Ramos (cell line): ENCODE measurements around the gene APP.
"Not testable (repeated sequence)": the region's sequence is repeated elsewhere in the genome, so short reads cannot be mapped to it uniquely, and the experiment has no call there.

Experiments
- in situ Hi-C: fragments of 300-500 bp; cut with MboI; formaldehyde crosslinking; loops from one replicate; pipeline ENCODE4 v1.14.3; 2022; ENCODE audit warnings: low sequenced_read_pairs; ENCODE audit not compliant: unreplicated experiment

APP gene

DNA sequence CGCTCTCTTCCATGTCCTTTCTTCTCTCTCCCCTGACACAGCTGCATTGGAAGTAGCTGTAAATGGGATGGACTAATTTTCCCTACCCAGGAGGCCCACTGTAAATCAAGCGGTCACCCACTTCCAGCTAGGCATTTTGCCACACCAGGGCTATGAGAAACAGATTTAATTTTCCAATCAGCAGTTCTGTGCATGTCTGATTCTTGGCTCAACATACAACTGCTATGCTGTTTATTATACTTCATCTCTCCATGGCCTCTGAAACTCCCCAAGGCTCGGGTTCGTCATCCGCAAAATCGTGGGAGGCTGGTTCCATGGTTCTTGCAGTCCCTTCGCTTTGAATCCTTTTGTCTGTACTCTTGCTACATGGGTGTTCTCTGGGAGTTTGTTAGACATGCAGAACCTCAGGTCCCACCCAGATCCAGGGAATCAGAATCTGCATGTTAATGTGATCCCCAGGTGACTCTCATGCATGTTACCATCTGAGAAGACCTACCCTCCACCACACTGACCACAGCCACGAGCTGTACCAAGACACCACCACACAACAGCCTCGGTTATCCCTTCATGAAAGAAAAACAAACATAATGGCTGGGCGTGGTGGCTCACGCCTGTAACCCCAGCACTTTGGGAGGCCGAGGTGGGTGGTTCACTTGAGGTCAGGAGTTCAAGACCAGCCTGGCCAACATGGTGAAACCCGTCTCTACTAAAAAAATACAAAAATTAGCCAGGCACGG, 245.3 kb downstream of the APP start:
- in situ Hi-C loops: no loop called here

DNA sequence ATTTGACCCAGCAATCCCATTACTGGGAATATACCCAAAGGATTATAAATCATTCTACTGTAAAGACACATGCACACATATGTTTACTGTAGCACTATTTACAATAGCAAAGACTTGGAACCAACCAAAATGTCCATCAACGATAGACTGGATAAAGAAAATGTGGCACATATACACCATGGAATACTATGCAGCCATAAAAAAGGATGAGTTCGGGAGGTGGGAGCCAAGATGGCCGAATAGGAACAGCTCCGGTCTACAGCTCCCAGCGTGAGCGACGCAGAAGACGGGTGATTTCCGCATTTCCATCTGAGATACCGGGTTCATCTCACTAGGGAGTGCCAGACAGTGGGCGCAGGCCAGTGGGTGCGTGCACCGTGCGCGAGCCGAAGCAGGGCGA, 252.4 kb downstream of the APP start:
- in situ Hi-C loops: not testable (repeated sequence)

DNA sequence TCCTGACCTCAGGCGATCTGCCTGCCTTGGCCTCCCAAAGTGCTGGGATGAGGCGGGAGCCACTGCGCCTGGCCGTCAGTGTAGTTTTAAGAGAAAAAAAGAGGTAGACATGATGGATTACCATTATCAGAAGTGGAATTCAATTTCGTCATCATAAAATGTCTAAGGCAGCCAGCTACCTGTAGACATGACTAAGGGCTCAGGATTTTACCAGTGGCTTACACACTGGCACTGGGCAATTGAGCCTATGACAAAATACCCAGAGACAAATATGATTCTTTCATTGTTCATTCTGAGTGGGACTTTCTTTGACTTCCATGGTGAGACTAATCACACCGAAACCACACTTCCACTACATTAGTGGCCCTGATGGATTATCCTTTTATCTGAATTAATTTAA, 254.3 kb downstream of the APP start:
- in situ Hi-C loops: no loop called here

DNA sequence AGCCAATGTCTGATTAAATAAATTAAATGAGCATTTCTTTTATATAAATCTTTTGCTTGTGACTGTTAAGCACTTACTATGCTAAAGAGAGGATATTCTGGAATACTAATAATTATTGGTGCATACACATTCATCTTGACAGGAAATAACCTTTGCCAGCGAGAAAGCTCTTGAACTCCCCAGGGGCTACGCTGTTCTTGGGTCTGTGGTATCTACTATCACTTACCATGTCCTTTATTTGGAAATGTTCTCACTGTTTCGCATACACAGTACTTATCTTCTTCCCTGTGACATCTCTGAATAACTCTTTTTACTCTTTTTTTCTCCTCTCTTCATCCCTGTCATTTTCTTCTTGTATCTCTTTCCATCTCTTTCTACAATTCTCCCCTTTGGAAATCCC, 257.1 kb downstream of the APP start:
- in situ Hi-C loops: no loop called here

DNA sequence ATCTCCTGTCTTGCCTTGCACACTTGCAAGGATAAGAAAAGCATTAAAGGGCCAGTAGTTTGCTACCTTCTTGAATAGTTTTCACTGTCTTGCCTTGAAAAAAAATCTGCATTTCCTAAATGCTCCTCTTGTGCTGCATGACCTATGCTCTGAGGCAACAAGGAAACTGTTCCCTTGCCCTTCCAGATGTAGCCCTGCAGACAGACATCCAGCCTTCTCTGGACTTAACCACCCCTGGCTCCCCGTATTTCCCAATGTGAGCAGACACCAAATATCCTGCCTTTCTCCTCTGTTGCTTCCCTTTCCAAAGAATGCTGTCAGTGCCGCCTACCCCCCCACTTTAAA, 258.2 kb downstream of the APP start:
- in situ Hi-C loops: no loop called here

DNA sequence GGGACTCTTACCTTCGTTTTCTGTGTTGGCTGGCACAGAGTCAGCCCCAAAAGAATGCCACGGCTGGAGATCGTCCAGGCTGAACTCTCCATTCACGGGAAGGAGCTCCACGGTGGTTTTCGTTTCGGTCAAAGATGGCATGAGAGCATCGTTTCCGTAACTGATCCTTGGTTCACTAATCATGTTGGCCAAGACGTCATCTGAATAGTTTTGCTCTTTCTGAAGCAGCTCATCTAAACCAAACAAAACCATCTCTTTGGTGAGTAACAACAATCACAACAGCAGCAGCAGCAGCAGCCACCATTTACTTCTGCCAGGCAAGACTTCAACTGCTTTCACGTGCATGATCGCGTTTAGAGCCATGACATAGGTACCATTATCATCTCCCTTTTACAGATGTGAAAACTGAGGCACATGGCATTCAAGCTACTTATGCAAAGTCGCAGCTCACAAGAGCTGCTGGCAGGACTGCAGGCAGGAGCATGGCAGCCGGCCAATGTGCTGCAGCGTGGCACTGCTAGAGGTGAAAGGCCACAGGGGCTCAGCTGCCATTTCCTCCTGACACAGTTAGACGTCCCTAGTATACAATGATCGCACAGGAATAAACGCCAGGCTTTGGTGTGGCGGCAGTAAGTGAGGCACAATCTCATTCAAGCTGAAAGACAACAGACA, 258.7 kb downstream of the APP start:
- in situ Hi-C loops: no loop called here

DNA sequence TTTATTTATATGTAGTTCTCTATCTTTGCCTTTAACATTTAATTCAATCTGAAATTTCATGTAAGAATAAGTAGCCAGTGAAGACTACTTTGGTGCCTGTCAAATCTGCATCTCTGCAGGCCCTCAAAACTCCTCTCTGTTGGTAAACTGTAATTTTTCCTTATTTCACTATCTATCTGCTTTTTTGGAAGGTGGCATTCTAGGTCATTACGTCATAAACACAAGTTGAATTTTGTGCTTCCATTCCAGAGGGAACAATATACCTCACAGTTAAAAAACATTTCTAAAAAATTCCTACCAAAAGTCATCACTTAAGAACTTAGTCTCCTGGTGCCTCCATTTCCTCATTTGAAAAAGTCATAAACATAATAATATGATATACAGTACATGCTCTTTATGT, 259.8 kb downstream of the APP start:
- in situ Hi-C loops: no loop called here

DNA sequence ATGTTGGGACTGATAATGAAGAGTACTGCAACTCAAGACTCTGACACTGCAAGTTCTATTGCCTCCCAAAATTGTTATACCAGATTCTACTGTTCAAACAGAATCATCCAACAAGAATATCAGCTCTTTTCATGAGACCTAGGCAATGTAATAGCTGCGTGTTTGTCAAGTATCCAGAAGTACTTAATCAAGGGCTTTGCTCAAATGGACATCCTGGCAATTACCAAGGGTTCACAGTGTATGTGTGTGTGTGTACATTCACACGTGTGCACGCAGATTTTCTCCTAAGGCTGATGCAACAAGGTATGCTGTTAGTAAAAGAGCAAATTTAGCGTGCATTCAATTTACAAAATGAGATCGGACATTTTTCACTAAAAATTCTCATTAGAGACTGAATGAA, 261.2 kb downstream of the APP start:
- in situ Hi-C loops: no loop called here

DNA sequence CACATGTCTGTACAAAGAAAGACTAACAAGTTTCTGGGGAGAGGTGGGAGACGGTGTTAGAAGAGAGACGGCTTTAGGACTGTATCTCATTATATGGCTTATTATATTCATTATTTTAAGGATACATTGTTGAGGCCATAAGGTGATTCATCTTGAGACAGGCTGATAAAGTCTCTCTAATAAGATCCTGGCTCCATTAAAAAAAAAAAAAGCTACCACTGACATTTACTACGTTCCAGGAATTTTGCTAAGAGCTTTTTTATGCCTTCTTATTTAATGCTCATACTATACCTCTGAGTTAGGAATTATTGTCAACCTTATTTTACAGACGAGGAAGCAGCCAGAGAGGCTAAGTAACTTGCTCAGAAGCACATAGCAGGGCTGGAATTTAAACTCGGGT, 262.1 kb downstream of the APP start:
- in situ Hi-C loops: no loop called here

DNA sequence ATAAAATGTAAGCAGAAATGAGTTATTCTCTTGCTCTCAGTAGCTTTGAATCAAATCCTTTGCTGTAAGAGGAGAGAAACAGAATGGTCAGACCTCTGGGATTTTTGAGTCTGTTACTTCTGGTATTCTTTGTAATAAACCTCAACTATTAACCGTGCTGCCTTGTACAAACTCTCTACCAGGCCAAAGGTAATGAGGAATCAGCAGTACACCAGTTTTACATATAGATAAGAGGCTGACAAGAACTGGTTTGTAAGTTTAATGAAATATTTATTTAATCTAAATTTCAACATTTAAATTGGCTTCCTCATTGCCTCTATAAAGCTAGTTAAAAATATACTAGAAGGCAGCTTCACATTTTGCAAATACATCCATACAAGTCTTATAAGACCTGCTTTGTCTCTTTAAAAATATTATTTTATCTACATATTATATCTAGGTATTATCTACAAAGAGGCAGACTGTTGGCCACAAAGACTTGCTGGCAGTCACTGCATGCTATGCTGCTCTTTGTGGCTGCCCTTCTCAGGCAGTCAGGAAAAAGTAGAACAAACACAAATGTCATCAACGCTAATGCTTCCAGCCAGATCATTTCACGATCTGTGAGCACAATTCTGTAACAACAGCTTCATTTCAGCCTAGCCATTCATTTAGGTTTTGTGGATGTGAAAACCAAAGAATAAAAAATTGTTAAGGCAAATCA, 262.8 kb downstream of the APP start:
- in situ Hi-C loops: no loop called here

DNA sequence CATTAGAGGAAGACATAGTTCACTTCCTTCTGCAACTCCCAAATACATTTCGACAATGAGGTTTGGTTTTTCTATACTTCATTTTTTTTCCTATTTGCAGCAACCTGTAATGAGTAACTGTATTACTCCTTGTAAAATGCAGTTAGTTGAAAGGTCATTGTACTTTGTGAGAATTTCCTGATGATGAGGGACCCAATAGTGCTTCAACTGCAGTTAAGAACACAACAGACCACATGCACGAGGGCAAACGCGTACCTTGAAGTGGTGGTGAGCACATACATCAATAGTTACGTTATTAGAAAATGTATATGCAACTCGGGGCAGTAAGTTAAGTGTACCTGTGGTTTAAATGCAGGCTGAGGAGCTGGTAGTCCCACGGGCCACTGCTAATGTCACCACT, 264.0 kb downstream of the APP start:
- in situ Hi-C loops: no loop called here

DNA sequence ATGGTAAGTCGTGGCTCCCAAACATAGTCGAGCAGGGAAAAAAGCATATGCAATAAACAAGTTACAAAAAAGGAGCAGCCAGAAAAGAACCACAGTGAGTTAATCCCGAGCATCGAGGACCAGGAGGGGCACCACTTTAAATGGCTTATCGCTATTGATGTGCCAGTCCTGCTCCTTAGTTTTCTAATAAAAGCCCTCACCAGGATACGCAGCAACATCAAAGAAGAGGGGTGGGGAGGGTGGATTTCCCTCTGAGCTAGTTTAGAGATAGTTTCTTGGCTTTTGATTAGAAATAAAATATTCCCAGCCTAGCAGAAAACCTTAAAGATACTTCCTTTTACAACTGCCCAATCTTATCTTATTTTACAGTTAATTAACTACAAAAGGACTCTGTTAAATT, 265.4 kb downstream of the APP start:
- in situ Hi-C loops: no loop called here

DNA sequence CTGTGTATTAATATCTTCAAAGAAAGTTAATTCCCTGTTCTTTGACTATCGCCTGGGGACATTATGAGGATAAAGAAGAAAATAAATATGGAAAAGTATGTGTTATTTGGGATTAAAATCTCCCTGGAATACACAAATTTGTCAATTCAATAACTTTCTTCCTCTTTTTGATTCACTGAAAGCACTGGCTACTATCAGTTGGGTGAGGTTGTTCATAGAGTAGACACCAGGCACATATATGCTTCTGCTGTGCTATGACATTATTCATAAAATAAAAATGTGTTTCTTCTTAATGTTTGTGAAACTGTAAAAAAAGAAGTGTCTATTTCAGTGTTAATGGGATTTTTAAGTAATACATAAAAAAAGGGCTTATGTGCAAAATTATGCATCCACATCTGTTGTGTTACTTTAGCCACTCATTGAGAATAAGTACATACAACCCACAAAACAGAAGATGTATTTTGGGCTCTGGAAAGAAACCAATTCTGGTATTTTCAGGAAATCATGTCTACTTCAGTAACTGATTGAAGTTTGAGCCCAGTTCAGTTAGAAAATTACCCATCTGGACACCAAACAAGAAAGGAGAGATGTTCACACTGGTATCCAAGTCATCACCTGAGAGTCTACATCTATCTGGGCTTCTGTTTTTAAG, 266.4 kb downstream of the APP start:
- in situ Hi-C loops: no loop called here

DNA sequence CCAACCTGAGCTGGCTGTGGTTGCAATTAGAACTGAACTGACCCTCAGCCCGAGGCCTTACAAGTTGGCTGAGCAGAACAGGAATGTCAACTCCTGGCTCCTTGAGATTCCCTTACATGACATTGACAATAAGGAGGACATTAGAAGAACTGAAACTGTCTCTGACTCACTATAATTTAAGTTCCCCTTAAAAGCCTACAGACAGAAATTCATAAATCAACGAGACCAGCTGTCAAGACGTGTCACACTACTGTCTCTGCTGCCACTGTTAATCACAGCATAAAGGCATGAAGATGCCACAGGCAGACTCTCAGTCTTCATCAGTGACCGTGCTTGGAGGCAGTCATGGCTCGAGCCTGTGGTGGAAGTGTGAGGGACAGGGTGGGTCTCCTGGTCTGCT, 267.0 kb downstream of the APP start:
- in situ Hi-C loops: no loop called here

DNA sequence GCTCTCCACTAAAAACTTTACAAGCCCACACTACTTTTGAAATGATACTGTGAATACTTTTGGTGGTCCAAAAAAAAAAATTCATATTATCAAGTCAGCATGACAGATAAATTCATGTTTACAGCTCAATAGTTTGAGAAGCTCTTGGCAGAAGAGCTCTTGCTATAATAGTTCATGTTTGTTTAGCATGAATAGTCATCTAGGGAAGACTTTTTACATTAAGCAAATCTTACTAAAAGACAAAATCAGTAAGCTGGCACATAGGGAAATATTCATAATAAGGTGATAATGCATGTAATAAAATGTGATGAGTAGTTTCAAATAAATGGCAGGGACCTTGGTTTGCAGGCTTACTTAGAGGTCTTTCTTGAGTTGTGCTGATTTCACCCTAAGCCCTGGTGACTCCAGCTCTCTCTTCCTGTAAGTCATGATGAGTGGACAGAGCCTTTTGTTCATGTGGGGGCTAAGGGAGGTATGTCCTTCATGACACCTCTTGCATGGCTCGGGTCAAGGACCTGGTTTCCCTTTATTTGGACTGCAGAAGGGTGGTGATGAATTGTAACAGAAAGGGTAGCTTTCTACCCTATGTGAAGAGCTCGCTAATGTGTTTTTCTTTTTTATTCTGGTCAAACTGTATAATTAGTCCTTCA, 269.1 kb downstream of the APP start:
- in situ Hi-C loops: no loop called here

DNA sequence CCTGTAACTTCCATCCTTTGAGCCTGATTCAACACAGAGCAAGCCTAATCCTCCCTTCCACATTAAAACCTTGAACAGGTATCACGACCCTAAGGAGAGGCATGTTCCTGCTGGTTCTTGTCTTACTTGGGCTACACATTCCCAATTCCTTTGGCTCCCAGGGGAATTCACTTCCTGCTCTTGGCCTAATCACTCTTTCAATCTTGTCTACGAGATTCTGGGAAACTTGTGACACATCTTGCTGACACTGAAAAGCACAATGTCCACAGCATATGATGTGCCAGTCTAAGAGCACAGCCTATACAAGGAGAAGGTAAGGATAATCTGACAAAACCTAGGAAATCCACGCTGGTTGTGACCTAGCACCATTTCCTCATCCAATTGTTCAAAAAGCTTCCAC, 271.9 kb downstream of the APP start:
- in situ Hi-C loops: no loop called here

DNA sequence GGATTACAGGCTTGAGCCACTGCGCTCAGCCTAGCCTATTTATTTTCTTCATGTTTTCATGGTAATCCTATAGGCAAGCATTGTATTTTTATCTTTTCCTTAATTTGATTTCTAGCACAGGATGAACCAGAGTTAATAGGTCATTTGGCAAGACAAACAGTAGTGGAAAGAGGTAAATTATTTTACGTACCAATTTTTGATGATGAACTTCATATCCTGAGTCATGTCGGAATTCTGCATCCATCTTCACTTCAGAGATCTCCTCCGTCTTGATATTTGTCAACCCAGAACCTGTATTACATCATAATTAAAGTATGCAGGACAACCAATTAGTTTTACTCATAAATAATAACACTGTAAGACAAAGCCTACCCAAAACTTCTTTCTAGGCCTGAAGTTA, 273.2 kb downstream of the APP start:
- in situ Hi-C loops: no loop called here

DNA sequence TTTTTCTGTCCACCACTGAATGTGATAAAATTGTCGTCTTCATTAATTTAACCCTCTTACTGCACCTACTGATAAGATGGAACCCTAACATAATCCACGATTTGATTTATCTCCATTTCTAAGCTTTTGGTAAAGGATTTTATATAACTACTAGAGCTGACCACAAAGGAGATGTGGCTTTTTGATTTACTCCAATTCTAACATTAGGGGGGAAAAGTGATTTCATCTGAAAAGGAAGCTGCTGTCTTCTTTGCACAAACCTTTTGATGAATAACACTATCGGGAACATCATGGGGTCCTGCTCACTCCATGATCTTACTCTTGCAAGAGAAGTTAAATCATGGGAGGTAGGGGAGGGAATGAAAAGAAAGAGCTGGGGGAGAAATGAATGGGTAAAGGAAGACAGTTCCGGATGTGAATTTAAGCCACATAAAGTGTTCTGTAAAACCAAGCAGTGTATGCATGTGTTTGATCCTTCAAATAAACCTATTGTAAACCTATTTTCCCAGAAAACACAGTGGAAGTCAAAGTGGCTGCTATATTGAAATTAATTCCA, 274.0 kb downstream of the APP start:
- in situ Hi-C loops: no loop called here

DNA sequence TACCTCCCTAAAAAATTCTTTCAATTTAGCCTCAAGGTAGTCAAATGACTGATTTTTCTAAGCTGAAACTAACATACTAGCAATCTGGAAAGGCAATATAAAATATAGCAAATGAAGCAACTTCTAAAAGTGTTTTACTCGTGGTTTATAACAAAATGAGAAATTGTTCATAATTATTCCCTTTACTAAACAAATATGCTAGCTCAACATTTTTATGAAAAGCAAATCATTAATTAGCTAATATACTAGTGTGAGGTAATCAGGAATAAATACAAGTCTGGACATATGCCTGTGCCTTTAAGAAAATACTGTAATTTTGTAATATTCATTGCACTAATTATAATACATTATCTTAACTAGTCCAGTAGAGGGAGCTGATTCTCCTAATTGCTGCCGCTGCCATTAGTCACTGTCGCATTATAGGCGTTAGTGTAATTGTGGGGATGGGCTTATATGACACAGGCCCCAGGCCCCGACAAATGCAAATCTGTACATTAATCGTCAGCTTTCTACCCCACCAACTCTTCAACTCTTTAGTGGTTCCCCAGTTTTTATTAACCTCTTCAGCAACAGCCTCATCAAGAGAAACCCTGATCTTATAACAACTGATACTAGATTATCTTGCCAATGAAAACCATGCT, 274.9 kb downstream of the APP start:
- in situ Hi-C loops: no loop called here

DNA sequence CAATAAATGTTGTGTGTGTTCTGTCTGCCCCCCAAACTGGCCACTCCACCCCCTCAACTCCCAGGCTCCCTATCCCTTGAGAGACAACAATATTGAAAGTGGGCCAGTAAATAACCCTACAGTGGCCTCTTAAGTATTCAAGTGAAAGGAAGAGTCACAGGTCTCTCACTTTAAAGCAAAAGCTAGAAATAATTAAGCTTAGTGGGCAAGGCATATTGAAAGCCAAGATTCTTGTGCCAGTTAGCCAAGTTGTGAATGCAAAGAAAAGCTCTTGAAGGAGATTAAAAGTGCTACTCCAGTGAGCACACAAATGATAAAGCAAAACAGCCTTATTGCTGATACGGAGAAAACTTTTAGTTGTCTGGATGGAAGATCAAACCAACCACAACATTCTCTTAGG, 277.4 kb downstream of the APP start:
- in situ Hi-C loops: no loop called here
